EL (cell line): ENCODE measurements around the gene DRAXIN.
A peak's percentile ranks its signal among the peaks of the same experiment; 100 is the strongest.

ENCODE experiments used
- DNase-seq: peaks from one replicate; pipeline ENCODE4 v3.0.0-alpha.2; 2016

The DRAXIN gene, protein sequence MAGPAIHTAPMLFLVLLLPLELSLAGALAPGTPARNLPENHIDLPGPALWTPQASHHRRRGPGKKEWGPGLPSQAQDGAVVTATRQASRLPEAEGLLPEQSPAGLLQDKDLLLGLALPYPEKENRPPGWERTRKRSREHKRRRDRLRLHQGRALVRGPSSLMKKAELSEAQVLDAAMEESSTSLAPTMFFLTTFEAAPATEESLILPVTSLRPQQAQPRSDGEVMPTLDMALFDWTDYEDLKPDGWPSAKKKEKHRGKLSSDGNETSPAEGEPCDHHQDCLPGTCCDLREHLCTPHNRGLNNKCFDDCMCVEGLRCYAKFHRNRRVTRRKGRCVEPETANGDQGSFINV

DNA sequence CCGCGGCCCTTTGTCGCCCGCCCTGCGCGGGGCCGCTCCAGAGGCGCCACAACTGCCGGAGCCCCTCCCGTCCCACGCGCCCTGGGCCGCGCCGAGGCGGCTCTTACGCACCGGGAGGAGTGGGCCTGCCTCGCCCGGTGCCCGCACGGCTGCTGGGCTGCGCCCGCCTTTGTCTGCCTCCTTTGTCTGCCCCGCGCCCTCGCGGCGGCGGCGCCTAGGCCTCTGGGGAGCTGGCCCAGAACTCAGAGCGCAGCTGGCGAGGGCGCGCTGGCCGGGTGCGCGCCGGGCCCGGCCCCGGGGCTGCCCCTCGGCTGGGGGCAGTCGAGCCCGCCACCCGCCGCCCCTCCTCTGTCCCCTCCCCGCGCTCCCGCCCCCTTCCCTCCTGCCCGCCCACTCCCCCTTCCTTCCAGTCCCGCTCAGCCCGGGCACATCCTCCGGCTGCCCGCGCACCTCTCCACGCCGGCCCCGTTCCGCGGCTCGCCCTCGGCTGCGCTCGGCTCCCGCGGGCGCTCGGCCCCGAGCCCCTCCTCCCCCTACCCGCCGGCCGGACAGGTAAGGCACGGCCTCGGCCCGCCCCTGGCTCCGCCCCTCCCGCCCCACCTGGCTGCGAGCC lies at the start of gene DRAXIN:
TSS of gene DRAXIN (plus strand) at position 409 of the 613 bp plus-strand sequence. CDS start 14,549 bp downstream, outside the sequence.
- DNase-seq, result no peak

DNA sequence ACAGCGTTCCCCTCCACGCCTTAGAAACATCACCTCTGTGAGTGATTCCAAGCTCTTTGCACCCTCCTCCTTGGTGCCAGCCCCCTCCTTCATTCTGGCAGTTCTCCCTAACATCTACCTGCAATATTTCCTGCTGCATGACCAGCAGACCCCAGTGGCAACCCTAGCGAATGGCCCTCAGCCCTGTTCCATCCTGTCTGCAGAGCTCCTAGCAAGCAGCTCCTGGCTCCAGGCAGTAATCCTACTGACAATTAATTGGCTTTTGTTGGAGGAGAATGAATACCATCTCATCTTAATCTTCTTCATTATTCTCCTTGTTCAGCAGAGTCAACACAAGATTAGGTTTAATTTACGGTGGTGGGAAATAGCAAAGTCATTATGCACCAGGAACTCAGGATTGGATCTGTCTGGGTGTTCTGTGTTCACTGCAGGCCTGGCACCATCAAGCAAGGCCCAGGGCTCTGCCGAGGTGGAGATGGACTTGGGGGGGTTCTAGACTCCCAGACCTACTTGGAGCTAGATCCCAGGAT lies 49.7 kb upstream of the DRAXIN start:
- DNase-seq, result no peak

DNA sequence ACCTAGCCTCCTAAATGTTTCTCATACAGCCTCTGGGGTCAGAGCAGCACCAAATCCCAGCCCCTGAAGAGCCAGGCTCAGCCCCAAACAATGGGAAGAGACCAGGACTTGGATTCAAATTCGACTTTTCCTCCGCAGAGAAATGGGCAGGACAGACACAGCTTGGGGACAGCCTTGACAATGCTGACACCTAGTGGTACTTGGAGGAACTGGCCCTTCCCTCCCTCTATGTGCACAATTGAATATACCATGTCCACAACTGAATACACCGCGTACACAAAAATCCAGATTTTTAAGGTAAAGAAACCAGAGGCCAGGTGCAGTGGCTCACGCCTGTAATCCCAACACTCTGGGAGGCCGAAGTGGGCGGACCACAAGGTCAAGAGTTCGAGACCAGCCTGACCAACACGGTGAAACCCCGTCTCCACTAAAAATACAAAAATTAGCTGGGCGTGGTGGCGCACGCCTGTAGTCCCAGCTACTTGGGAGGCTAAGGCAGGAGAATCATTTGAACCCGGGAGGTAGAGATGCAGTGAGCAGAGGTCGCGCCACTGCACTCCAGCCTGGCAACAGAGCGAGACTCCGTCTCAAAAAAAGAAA lies 49.0 kb upstream of the DRAXIN start:
- peak; percentile 62 for DNase-seq

DNA sequence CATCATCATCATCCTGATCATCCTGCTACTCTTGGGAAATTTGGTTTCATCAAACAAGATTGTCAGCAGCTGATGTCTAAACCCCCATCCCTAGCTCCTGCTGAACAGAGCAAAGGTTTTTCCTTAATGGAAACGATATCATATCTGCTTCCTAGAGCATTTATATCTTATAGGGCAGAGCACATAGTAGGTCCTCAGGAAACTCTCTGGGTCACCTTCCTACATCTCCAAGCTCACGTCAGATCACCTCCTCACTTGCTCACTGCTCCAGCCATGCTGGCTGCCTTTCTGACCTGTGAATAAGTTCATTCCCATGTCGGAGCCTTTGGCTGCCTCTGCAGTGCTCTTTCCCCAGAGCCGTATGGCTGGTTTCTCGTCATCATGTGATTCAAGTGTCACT lies 47.7 kb upstream of the DRAXIN start:
- DNase-seq, result no peak

DNA sequence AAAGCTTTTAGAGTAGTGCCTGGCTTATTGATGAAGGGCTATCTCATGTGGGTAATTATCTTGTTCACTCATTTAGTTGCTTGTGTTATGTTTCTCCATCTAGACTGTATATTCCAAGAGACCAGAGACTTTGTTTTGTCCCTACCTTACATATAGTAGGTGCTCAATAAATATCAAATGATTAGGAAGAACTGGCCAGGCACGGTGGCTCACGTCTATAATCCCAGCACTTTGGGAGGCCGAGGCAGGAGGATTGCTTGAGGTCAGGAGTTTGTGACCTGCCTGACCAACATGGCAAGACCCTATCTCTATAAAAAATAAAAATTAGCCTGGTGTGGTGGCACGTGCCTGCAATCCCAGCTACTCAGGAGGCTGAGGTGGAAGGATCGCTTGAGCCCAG lies 46.2 kb upstream of the DRAXIN start:
- no peak for DNase-seq

DNA sequence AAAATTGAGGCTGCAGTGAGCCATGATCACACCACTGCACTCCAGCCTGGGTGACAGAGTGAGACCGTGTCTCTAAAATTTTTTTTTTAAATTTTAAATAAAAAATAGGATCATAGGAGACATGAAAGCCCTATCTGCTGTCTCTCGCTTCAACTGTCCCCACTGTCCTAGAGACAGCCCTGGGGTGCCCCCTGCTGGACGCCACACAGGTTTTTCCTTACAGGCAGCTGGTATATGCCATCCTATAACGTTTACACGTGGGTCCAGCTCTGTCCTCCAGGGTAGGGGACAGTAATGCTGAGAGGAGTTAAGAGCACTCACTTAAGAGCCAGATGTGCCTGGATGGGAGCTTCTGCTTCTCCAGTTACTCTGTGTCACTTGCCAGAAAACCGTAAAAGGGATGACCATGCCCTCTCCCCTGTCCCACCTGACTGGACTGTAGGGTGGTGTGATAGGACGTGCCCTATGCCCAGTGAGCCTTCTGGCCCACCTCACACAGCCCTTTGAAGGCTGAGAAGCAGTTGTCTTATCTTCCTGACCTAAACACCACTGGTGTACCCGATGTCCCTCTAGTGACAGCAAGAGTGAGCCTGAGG lies 45.7 kb upstream of the DRAXIN start:
- DNase-seq, result peak; percentile 73

DNA sequence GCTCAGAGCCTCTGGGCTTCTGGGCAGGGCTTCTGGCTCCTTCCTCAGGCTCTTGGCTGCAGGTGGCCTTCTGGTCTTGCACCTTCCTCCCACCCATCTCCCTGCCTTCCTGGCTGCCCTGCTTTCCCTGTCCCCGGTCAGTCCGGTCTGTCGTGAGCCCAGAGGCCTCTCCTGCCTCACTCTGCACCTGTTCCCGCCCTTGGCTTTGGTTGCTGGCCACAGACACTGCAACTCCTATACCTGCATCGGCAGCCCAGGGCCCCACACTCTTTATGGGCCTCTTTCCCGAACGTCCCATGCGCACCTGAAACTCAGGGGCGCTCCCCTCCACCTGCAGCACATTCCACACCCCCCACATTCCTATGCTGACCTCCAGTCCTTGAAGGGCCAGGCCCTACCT lies 45.2 kb upstream of the DRAXIN start:
- DNase-seq, result no peak

DNA sequence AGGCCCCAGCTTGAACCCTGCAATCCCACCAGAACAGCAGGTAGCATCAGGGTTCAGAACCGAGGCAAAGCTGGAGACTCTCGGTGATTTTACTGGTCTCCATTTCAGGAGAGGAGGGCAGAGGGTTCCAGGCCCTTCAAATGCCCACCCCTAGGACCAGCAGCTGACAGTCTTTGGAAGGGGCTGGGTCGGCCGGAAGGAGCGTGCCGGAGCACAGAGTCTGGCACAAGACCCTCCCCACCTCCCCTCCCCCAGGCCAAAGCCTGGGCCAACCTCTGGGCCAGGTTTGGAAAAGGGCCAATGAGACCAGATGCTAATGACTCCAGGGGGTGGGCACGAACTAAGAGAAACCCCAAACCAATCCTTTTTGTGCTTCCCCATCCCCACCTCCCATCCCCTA lies 44.2 kb upstream of the DRAXIN start:
- no peak for DNase-seq

DNA sequence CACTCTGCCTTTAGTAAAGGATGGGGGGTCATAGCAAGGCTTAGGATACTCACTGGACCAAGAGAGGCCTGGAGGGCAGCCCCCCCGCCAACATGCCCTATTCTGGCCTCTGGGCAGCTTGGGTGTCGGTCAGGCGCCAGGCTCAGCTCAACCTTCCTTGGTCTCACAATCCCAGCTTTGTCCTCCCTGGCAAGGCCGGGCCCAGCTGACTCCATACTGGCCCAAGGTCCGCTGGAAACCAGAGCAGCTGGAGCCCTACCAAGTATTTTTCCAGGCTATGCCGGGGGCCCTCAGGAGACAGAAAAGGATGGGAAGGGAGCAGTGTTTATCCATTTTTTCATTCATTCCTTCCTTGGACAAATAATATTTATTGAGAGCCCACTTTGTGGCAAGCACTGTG lies 43.5 kb upstream of the DRAXIN start:
- no peak for DNase-seq

DNA sequence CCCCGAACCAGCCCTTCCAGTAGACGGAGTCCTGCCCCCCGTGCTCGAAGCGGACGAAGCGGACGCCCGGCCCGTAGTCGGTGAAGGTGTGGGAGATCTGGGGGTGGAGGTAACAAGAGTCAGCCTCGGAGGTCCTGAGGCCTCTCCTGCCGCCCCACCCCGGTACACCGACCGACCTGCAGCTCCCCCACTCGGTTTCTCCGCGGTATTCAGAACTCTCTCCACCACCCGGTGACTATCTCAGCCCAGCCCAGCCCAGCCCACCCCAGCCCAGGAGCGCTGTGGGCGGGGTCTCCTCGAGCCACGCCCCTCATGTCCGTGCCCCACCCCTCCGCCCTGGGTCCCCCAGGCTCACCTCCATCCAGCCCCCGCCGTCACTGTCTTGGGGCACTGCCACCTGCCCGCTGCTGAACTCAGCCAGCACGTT lies 42.8 kb upstream of the DRAXIN start:
- no peak for DNase-seq

DNA sequence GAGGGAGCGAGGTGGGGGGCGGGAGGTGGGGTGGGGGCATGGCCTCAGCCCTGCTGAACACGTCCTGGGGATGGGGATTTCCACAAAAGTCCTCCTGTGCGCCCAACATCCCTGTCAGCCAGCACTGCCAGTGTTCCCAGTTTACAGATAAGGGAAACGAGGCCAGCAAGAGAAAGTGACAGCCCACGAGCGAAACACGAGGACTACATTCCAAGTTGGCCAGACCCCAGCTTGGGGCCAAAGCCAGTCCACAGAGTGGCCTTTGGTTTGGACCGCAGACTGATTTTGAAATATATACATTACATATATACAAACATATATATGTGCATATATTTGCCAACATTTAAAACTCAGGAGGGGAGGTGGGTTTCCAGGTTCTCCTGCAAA lies 42.3 kb upstream of the DRAXIN start:
- DNase-seq, result no peak

DNA sequence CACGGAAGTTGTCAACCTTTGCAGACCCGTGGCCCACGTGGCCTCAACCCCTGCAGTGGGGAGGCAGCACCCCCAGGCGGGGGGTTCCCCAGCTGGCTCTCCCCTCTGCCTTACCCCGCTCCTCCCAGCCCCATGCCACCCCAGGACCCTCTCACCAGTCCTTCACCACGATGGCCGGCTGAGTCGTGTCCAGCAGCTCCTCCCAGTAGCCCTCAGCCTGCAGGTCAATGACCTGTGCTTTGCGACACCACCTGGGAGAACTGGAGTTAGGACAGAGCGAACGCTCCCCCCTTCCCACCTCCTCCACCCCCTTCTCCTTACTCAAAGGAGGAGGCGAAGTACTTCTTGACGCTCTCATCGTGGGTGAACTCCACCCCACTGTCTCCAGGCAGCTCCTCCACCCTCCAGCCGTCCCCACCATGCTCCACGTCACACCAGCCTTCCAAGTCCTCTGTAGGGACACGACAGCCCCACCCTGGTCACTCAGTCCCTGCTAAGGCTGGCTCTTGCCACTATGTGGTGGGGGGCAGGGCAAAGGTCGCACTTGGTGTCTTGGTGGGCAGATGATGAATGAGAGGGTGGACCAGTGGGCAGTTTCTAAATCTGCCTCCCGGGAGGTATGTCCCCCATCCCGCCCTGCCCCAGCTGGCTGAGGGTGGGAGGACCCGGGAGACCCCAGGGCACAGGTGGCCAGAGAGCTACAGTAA lies 41.7 kb upstream of the DRAXIN start:
- DNase-seq, result no peak

DNA sequence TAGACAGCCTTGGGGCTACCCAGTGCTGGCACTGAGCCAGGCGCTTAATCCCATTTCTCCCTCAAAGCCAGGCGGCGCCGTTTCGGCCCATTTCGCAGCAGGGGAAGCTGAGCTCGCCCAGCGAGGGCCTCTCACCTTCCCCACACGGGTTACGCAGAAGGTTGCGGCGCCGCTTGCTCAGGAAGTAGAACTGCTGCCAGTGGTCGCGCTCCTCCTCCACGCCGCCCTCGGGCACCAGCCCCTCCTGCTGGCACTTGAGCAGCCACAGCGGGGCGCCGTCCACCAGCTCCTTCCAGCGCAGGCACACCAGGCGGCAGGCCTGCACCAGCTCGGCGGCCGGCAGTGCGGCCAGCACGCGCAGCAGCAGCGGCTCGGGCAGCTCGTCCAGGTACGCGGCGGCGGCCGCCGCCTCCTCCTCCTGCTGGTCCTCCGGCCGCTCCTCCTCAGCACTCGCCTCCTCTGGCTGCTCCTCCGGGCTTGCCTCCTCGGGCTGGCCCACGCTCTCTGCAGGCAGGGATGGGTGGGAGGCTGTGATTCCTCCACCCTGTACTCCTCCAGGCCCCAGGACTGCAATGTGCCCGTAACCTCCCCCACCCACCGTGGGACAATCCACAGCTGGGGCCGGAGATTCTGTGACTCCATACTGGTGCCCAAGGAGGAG lies 41.0 kb upstream of the DRAXIN start:
- peak; percentile 75 for DNase-seq

DNA sequence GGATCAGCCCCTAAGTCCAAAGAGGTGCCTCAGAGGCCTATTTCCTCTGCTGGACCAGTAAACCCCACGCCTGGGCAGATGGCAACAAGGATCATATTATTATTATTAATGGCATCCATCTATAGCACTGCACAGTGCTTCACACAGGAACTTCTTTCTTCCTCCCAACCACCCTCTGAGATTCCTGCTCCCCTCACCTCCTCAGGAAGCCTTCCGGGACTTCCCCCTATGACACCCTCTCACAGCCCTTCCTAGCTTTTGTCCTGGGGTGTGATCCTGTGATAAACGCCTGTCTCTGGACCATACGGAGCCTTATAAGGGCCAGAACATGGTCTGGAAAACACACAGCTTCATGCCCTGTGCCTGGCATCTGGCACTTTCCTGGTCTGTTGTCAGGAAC lies 40.5 kb upstream of the DRAXIN start:
- no peak for DNase-seq

DNA sequence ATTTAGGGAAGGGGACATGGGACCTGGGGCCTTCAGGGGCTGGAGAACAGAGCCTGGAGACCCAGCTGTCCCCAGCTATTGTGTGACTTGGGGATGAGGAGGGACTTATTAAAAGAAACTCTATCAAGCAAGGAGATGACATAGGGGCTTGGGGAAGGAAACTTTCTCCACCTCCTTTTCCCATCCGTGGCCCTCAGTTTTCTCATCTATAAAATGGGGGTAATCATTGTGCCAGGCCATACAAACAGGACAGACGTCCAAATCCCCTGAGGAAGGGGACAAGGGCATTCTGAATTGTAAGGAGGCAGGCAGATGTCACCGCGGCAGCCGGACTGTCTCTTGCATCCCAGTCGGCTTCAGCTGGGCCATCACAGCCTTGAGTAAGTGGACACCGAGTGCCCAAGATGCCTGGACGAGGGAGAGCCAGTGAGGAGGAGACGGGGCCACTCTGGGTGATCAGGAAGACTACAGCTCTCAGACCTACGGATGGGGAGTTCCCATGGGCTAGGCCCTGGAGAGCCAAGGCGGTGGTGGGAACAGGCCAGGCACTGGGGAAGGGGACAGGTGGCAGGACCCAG lies 39.2 kb upstream of the DRAXIN start:
- no peak for DNase-seq

DNA sequence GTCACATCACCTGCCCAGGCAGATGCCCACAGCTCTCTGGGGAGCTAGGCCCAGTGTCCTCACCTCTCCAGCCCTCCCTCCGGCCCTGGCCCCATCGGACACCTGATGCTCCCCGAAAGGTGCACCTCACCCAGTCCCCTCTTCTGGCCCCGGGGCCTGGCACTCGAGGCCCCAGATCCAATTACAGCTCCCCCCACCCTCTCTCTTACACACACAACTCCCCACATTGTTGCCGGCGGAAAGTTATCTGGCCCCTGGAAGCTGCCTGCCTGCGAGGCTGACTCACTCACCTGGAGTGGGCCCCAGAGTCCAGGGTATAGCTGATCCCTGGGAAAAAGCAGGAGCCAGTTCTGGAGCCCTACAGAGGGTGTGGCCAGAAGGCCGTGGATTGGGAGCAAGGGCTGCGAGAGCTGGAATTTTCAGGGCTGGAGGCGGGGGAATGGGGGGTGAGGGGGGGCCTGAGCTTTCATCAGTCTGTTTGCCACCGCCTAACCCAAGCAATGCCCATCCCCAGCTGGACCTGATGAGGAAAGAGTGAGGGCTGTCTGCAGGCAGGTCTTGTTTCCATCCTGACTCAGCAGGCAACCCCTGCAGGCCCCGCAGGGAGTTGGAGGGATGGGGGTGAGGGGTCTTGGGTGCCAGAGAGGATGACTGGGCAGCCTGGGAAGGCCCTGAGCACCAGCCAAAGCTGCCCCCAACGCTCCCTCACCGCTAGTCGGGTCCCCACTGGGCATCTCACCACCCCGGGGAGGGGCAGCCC lies 38.2 kb upstream of the DRAXIN start:
- DNase-seq, result no peak

DNA sequence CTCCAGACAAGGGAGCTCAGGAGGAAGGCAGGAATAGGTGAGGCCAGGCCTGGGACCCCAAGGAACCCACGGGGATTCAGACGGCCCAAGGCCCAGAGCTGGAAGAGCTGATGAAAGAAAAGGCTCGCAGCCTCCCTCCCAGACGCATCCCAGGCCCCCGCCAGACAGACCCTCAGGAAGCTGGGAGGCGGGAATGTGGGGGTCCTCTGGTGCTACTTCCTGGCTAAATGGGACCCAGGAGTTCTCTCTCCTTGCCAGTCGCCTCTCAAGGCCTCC lies 37.7 kb upstream of the DRAXIN start:
- no peak for DNase-seq

DNA sequence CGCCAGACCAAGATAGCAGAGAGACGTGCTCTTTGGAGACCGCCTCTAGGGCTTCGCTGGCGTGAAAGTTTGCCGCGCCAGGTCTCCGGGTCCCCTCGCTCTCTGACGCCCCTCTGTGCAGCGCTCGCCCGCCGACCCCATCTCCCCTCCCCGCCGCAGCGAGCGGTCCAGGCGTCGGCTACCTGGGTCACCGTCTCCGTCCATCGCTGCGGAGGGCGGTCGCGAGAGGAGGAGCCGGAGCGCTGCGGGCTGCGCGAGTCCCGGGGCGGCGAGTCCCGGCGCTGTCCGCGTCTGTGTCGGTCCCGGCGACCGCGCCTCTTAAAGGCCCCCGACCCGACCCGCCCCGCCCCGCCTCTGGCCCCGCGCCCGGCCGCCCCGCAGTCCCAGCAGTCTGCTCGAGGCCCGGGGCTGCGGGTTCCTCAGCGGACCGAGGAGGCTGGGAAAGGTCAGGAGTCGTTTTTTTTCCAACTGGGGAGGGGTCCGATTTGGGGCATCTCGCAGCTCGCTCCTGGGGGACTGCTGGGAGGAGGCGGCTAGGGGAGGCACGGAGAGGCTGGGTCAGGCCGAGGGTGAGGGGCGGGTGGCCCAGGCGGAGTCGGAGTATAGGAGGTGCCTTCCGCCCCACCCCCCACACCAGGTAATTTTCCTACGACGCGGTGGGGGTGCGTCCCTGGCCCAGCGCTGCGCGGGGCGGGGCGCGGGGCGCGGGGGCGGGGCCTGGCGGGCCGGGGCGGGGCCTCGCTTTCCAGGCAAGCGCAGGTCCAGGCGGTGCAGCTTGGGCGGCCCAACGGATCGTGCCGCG lies 37.2 kb upstream of the DRAXIN start, which contains the start of the genes FBXO2 and FBXO44:
TSS of gene FBXO2 (minus strand) at position 293 of the 802 bp plus-strand sequence. CDS start at position 204, 89 bp downstream.
TSS of gene FBXO44 (plus strand) at position 741 of the 802 bp plus-strand sequence. CDS start 959 bp downstream, outside the sequence.
- DNase-seq, result peak; percentile 21

DNA sequence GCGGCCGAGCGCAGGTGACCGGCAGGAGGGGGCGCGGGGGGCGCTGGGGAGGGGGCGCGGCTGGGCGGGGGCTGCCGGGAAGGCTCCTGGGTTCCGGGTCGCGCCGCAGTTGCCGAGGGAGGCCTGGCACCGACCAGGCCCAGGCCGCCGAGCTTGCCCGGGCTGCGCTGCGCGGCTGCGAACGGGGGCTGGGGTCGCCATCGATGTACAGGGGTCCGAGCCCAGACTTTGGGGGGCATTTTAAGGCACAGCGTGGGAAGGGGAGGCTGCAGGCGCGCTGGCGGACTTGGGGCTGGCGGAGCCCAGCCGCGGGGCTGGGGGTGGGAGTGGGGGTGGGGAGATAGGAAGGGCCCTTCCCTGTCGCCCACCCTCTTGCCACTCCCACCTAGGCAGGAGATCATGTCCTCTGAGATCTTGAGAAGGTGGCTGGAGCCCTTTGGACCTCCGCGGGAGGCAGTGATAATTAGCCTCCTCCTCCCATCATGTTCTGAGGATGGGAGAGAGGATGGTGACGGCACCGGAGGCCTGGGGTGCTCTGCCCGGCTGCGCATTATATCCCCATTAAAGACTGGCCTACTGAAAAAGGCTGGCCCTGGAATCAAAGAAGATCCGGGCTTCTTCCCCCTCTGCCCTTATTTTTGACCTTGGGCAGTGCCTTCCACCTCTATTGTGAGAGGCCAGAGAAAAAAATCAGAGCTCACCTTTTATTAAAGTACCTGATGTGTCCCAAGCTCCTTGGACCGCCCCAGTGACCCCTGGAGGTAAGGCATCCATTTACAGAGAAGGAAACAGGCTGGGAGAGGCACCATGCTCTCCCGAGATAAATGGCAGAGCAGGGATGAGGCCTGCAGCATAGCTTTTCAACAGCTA lies 36.3 kb upstream of the DRAXIN start:
- no peak for DNase-seq
